NCI-H2029 treated with DMSO at 0.1 percent for 48 hours (cell line): ENCODE measurements around the gene ABCC4.

ENCODE experiments used
- DNase-seq: peaks from one replicate; lab custom pipeline; 2025; lab: John Stamatoyannopoulos, UW

Gene ABCC4, protein sequence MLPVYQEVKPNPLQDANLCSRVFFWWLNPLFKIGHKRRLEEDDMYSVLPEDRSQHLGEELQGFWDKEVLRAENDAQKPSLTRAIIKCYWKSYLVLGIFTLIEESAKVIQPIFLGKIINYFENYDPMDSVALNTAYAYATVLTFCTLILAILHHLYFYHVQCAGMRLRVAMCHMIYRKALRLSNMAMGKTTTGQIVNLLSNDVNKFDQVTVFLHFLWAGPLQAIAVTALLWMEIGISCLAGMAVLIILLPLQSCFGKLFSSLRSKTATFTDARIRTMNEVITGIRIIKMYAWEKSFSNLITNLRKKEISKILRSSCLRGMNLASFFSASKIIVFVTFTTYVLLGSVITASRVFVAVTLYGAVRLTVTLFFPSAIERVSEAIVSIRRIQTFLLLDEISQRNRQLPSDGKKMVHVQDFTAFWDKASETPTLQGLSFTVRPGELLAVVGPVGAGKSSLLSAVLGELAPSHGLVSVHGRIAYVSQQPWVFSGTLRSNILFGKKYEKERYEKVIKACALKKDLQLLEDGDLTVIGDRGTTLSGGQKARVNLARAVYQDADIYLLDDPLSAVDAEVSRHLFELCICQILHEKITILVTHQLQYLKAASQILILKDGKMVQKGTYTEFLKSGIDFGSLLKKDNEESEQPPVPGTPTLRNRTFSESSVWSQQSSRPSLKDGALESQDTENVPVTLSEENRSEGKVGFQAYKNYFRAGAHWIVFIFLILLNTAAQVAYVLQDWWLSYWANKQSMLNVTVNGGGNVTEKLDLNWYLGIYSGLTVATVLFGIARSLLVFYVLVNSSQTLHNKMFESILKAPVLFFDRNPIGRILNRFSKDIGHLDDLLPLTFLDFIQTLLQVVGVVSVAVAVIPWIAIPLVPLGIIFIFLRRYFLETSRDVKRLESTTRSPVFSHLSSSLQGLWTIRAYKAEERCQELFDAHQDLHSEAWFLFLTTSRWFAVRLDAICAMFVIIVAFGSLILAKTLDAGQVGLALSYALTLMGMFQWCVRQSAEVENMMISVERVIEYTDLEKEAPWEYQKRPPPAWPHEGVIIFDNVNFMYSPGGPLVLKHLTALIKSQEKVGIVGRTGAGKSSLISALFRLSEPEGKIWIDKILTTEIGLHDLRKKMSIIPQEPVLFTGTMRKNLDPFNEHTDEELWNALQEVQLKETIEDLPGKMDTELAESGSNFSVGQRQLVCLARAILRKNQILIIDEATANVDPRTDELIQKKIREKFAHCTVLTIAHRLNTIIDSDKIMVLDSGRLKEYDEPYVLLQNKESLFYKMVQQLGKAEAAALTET (N-terminal part only)

DNA sequence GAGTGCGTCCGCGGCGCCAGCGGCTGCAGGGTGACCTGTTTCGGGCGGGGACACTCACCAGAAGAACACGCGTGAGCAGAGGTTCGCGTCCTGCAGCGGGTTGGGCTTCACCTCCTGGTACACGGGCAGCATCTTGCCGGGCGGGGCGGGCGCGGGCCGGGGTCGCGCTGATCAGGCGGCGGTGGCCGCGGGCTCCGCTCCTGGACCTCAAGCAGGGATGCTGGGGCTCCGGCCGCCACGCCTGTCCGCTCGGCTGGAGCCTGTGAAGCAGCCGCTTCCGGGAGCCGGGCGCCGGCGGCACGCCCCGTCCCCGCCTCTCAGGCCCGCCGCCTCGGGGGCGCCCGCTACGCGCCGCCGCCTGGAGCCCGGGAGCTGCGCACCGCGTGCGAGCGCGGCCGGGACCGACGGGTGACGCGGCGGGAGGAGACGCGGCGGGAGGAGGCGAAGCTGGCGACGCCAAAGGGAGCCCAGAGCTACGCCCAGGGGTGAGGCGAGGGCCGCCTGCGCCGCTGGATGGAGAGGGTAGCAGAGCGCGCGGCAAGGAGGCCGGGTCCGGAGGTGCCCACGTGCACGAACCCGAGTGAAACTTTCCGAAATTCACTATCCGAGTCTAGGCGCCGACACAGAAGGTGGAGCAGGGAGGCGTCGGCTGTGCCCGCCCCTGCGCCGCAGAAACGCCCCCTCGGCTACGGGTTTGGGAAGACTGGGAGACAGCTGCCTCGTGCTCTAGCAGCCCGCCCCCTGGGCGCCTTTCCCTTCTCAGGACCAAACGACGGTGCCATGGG lies at the start of gene ABCC4:
ABCC4 (minus strand) TSS at position 269 of the 785 bp plus-strand sequence; CDS start at position 132, 137 bp downstream.
- no peak for DNase-seq

DNA sequence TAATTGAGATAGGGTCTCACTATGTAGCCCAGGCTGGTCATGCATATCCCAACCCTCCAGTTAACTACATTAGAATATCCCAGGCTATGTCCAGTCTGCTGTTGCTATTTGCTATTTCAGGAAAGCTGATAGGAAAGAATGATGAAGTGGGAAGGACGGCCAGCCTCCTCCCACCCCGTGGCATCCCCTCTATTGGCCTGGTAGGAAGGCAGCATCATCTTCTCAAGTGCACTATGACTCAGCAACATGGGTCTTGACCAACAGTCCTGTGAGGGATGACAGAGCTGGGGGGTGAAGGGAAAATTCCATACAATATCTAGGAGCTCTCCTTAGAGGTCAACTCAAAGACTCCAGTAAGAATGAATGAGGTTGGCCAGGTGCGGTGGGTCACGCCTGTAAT lies 48.0 kb upstream of the ABCC4 start:
- DNase-seq, result no peak

DNA sequence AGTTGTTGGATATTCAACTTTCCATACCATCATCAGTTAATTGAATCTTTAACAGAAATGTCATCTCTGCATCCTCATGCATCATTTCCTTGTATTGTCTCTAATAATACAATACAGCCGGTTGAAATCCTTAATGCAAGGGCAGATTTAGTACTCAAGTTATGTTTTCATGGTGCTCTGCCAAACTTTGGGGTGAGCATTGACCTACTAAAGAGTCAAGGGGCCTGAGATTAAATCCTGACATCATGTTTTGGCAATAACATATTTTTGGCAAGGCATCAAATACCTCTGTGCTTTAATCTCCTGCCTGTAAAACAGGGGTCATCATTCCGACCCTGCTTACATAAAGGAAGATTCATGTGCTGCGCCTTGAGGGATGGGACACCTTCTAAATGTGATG lies 42.7 kb upstream of the ABCC4 start:
- no peak for DNase-seq

DNA sequence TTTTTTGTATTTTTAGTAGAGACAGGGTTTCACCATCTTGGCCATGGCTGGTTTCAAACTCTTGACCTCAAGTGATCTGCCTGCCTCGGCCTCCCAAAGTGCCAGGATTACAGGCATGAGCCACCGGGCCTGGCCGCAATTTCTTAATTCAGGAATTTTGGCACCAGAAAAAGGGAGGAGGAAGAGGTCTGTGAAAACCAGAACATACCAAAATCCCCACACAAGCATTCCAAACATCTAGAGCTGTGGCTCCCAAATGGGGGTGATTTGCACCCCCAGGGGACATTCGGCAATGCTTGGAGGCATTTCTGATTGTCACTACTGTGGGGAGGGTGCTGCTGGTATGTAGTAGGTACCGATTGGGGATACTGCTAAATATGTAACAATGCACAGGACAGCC lies 40.2 kb upstream of the ABCC4 start:
- DNase-seq, result no peak

DNA sequence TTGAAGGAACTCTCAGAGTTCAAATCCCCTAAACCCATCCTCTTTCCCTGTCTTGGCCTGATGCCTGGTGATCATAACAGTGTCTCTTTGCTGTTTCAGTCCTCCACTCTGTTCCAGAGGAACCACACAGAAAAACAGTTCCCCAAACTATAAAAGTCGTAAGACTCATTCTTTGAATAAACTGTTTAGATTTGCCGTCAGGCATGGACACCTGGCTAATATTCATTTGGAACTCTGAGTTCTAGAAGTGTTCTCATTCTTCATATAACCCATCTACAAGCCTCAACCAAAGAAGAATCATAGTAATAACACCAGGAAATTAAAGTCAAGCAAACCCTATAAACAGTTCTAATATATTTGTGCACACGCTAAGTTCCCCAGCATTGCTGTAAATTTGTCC lies 37.7 kb upstream of the ABCC4 start:
- DNase-seq, result no peak

DNA sequence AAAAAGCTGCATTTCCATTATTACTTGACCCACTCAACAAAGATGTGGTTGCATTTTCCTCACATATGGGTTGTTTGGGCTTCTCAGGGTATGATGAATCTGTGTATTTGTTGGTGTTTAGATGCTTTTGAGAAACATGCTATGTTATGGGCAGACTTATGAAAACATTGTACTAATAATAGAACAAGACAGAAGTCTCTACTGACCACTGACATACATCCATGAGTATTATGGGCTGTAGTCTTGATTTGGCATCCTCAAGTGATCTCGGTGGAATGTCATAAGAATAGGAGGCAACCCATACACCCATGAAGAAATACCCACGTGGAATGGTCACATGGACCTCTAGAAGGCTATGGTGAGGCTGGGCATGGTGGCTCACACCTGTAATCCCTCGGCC lies 36.3 kb upstream of the ABCC4 start:
- no peak for DNase-seq

DNA sequence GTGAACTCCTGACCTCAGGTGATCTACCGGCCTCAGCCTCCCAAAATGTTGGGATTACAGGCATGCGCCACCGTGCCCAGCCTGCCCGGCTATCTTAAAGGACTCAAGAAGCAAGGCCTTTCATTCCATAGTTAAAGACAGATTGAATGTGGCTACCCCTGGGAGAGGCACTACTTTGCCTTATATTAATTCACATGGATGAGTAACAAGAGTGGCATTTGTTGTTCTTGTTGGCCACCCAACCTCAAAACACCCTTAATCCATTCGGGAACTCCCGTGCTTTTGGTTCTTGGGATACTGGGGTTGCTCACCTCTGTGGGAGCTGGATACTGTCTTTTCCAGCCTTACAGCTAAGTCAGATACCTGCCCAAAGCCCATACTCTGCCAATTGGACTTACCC lies 34.4 kb upstream of the ABCC4 start:
- DNase-seq, result no peak

DNA sequence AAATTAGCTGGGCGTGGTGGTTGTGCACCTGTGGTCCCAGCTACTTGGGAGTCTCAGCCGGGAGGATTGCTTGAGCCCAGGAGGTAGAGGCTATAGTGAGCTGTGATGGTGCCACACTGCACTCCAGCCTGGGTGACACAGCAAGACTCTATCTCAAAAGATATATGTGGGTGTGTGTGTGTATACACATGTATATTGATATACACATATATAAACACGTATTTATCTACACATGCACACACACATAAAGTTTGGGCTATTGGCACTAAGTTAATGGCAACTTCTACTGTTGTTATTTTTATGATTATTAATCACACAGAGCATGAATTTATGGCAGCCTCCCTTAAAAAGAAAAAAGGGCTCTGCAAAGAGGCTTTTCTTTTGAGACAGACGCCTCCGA lies 27.1 kb upstream of the ABCC4 start:
- no peak for DNase-seq

DNA sequence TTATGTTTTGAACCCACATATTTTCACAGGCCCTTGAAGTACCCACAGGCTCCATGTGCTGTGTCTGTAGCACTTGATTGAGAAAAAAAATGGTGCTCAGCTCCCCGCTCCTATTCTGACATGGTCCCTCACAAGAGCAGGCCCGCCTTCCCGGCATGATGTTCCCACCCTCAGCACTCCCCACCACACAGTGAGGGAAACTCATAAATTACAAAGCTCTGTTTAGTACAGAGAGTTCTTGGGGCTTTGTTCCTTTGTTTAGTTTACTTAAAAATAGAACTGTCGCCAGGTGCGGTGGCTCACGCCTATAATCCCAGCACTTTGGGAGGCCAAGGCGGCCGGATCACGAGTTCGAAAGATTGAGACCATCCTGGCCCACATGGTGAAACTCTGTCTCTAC lies 25.9 kb upstream of the ABCC4 start:
- DNase-seq, result no peak

DNA sequence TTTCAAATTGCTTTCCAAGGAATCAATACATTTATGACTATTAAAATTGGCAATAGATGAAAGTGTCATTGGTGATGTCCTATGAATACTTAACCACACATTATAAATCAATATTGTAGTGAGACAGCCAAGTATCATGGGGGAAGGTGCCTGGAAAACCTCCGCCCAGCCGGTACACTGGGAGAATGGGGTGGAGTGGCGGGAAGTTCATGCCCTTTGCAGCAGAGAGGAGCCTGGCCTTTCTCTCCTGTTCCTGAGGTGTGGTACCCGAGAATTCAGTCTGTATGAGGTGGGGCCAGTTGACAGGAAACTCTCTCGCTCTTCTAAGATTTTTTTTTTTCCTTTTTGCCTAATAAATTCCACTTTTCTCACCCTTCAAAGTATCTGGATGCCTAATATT lies 25.4 kb upstream of the ABCC4 start:
- DNase-seq, result no peak

DNA sequence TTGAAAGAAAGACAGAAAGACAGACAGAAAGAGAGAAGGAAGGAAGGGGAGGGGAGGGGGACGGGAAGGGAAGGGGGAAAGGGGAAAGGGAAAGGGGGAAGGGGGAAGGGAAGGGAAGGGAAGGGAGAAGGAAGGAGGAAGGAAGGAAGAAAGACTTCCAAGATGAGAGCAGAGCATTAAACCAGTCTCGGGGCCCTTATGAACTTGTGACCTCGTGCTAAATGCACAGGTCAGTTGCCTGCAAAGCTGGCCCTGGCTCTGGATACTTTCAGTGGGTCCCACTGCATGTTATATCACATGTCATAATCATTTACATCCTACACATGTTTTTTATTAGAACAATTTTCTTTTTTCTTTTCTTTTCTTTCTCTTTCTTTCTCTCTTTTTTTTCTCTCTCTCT lies 24.2 kb upstream of the ABCC4 start:
- no peak for DNase-seq

DNA sequence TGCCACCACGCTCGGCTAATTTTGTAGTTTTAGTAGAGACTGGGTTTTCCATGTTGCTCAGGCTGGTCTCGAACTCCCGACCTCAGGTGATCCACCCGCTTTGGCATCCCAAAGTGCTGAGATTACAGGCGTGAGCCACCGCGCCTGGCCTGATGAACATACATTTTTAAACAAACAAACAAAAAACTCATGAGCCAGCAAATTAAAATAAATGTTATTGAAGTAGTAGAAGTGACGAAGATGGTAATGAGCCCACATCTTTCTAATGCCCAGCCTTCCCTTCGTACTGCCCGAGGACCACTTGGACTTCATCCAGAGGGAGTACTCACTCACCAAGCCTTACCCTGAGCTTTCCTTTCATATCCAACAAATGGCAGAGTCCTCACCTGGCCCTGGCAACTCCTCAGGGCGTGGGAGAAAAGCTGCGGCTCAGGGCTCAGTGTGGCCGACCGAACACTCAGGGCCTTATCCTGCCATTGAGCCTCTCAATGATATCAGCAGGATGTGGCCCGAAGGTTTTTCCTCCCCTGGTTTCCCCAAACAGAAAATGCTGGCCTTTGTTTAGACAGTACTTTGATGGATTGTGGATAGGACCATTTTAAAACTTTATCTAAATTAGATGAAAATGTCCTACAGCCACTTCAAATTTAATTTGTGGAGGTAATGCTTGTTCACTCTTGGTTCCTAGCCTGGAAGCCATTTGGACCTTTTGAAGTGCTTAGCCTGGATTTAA lies 22.8 kb upstream of the ABCC4 start:
- DNase-seq, result no peak

DNA sequence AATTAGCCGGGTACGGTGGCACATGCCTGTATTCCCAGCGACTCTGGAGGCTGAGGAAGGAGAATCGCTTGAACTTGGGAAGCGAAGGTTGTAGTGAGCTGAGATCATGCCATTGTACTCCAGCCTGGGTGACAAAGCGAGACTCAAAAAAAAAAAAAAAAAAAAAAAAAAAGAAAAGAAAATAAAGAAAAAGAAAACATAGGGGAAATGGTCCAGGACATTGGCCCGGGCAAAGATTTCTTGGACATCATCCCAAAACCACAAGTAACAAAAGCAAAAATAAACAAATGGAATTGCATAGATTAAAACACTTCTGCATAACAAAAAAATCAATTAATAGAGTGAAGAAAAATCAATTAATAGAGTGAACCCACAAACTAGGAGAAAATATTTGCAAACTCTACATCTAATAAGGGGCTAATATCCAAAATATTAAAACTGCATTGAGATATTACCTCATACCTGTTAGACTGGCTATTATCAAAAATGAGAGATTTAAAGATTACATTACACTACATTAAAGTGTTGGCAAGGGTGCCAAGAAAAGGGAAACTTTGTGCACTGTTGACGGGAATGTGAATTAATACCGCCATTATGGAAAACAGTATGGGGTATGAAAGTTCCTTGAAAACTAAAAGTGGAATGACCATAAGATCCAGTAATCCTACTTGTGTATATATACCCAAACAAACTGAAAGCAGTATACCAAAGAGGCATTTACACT lies 18.5 kb upstream of the ABCC4 start:
- DNase-seq, result no peak

DNA sequence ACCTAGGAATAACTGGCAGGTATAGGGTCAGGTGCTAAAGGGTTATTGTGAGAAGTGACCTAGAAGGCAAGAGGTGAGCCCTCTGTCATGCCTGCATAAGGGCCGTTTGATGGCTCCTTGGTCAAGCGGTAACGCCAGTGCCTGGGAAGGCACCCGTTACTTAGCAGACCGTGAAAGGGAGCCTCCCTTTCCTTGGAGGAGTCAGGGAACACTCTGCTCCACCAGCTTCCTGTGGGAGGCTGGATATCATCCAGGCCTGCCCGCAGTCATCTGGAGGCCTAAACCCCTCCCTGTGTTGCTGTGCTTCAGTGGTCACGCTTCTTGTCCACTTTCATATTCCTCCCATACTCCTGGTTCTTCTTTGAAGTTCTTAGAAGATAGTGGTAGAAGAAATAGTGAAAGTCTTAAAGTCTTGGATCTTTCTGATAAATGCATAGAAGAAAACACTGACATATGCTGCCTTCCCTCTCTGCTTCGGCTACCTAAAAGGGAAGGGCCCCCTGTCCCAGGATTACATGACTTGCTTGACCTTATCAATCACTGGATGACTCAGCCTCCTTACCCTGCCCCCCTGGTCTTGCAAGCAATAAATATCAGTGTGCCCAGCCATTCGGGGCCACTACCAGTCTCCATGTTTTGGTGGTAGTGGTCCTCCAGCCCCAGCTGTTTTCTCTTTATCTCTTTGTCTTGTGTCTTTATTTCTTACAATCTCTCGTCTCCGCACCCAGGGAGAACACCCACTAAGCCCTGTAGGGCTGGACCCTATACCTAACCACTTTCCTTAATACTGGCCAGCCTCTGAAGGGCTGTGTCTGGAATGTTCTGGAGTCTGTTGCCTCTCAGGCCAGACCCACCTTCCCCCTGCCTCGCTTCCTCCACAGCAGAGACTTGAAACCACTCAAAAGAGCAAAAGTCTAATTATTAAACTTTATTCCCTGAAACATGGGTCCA lies 16.1 kb upstream of the ABCC4 start:
- DNase-seq, result no peak

DNA sequence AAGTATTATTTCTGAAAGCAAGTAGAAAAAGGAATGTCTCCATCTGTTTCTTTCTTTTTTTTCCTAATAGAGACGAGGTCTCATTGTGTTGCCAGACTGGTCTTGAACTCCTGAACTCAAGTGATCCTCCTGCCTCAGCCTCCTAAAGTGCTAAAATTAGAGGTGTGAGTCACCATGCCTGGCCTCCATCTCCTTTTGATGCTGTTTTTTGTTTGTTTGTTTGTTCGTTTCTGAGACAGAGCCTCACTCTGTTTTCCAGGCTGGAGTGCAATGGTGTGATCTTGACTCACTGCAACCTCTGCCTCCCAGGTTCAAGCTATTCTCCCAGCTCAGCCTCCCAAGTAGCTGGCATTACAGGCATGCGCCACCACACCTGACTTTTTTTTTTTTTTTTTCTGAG lies 14.5 kb upstream of the ABCC4 start:
- no peak for DNase-seq

DNA sequence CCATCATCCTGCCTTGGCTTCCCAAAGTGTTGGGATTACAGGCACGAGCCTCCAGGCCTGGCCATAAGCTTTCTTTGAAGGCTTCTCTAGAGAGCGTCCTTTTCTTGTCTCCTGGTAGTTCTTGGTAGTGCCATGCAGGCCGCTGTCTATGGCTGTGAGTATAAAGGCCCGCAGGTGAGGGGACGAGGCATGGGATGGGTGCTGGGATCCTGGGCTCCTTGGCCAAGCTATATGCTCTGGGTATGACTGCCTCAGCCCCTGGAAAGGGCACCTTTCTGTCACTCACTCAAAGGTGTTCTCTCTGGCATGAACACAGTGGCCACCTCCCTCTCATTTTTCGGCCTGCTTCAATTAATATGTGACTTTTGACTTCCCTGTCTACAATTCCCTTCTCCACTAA lies 6.3 kb upstream of the ABCC4 start:
- no peak for DNase-seq

DNA sequence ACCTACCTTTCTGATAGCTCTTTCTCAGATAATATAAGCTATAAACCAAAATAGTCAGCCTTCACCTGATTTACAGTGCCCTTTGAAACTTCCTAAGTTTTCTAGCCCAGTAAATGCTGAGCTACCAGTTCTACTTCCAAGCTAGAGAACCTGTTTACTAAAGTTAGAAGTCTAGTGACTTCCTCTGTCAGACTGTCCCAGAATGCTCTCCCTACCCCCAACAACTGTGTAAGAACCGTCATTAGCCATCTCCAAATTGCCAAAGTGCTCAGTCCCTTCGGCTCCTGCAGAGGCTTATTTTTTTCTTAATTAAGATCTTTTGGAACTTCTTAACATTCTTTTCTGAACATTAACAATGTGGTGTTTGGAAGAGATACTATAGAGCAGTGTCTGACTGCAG lies 3.2 kb upstream of the ABCC4 start:
- no peak for DNase-seq

DNA sequence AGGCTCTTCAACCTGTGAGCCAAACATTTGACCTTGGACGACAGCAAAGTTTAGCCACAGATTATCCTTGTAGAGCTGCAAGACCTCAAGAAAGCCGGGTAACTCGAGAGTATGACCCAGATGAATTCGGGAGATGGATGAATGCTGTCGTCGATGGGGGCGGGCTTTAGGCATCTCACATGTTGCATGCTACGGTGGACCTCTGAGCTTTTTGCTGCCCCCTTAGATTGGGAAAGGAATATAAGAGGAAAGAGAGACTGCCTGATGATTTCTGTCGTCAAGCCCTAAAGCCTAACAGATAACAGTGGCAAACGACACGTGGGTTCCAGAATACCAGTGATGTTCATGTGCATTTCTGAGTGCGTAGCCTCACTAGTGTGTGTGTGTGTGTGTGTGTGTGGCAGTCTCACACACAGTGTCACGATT lies 730 bp upstream of the ABCC4 start:
- no peak for DNase-seq

DNA sequence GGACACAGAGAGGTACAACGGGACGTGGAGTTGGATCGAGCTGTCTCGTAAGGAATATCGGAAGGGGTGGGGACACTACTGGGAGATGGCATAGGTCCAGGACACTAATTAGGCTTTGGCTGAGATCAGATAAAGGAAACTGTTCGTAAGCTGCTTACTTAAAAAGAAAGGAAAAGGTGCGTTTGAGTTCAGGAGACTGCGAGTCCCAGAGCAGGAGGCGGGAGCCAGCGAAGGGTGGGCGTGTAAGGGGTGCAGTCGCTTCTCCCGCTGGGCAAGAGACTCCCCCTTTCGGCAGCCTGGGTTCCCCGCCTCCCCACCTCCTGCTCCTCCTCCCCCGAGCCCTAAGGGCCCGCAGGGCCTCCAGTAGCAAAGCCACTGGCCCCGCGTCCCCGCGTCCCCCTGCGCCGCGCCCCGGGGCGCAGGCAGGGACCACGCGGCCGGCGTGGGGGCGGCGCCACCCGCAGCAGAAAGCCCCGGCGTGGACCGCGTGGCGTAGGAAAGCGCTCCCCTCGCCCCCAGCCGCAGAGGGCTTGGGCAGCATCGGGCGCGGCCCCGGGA lies 547 bp downstream of the ABCC4 start:
- no peak for DNase-seq
